LHCN-M2 (cell line): ENCODE data around the gene IPO7. TPM values are rescaled to one million over a fixed set of nuclear protein-coding genes. Genes with fewer than 3 reads are reported as not detected.
A peak's percentile ranks its signal among the peaks of the same experiment; 100 is the strongest.
"Not testable (repeated sequence)": the region's sequence is repeated elsewhere in the genome, so short reads cannot be mapped to it uniquely, and the experiment has no call there.

Source experiments
- DNase-seq: peaks from one replicate; pipeline ENCODE4 v3.0.0-alpha.2; 2012; ENCODE audit warnings: low read depth
- polyA plus RNA-seq: library from polyadenylated mRNA; unstranded; fragments of >200 nt; gene quantifications from one replicate; pipeline ENCODE4 v1.2.1, GENCODE V29; 2012; ENCODE audit warnings: missing spikeins
- total RNA-seq: library from RNA; depleted of rRNA; stranded (reverse); fragments of >200 nt; gene quantifications from 2 replicates; pipeline ENCODE4 v1.2.3, GENCODE V29; 2014; rRNA removed

The IPO7 gene
- 153 and 173 TPM in 2 replicates for total RNA-seq
- 36.8 TPM for polyA plus RNA-seq

- DNase-seq = peak; percentile 91
Measured at GRCh38 chr11:9384535-9385326, at the start of gene IPO7. Gene IPO7 (plus strand): TSS chr11:9384652. CDS start chr11:9384764, 112 bp downstream.

DNA sequence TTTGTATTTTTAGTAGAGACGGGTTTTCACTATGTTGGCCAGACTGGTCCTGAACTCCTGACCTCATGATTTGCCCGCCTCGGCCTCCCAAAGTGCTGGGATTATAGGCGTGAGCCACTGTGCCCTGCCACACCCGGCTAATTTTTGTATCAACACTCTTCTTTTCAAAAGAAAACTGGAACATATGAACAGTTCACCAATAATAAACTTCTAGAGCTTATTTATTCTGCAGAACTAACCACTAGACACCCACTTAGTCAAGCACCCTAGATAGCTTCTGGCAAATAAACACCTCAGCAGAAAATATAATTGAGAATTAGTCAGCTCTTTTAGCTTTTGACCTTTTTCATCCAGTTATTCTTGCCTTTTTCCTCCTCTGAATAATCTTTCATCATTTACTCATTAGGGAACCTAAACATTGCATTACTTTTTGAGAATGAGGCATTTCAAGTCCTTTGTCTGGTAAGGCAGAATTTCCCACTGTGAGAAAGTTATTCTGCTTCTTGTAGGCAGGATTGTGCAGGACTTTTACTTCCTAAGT is 42.7 kb upstream of the IPO7 start:
- no peak for DNase-seq

- DNase-seq = no peak
Measured at GRCh38 chr11:9344061-9344680, 40.3 kb upstream of the IPO7 start.

GRCh38 chr11:9347100-9347499 is 37.4 kb upstream of the IPO7 start:
- no peak for DNase-seq

DNA sequence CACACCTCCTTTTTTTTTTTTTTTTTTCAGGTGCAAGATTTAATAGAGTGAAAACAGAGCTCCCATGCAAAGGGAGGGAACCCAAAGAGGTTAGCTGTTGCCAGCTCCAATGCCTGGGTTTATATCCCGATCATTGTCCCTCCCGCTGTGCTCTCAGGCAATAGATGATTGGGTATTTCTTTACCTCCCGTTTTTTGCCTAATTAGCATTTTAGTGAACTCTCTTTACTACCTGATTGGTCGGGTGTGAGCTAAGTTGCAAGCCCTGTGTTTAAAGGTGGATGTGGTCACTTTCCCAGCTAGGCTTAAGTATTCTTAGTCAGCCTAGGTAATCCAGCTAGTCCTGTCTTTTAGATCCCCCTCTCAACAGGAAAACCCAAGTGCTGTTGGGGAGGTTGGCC is 36.7 kb upstream of the IPO7 start:
- not testable (repeated sequence) for DNase-seq

GRCh38 chr11:9351321-9351881 is 33.1 kb upstream of the IPO7 start:
- DNase-seq = no peak

DNA sequence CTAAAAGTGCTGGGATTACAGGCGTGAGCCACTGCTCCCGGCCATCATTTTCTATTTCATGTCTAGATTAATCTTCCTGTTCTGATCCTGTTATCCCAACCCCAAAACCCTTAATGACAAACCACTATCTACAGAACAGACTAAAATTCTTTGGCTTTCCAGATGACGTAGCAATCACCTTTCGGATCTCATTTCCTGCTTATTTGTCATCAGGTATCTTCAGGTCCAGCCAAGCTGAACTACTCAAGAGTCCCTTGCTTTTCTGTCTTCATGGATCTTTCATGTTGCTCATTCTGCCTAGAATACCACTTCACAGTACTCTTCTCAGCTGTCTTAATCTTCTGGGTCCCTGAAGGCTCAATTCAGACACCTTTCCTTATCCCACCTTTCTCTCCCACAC is 27.4 kb upstream of the IPO7 start:
- no peak for DNase-seq

DNA sequence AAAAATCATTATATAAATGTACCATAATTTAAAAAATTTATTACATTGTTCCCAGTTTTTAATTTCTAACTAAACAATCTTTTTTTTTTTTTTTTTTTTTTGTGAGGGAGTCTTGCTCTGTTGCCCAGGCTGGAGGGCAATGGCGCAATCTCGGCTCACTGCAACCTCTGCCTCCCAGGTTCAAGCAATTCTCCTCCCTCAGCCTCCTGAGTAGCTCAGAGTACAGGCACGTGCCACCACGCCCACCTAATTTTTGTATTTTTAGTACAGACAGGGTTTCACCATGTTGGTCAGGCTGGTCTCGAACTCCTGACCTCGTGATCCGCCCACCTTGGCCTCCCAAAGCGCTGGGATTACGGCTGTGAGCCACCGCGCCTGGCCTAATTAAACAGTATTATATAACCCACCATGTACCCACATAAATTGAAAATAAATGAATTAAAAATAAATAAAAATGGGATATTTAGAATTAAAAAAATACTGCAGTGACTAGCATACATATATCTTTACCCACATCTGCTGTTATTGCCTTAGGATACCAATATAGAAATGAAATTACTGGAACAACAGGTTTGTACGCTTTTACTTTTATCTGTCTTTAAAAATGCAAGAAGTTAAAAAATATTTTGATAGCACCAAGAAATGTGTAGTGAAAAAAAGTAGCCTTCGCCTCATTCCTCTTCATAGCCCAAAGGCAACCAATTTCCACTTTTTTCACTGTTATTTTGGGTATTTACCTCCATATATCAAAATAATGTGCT is 23.4 kb upstream of the IPO7 start:
- DNase-seq = not testable (repeated sequence)

- DNase-seq = no peak
Measured at GRCh38 chr11:9362393-9362863, 22.0 kb upstream of the IPO7 start.

- peak; percentile 96 for DNase-seq
Measured at GRCh38 chr11:9363954-9364912, 20.2 kb upstream of the IPO7 start.

DNA sequence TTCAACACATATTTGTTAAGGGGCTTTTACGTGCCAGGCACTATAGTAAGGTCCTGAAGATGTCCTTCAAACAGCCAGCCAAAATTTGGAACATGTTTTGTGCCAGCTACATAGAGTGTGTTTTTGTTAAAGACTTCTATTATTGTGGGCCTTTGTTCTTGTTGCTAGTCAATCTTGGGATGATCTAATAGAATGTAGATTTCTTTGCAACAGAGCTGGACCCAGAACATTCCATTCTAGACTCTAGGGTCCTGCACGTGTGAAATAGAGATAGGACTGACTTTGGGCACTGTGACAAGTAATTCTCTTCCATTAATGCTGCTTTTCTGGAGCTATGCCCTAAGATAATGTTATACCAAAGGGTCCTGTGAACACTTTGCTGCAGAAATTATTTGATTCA is 16.9 kb upstream of the IPO7 start:
- no peak for DNase-seq

- no peak for DNase-seq
Measured at GRCh38 chr11:9377036-9377435, 7.4 kb upstream of the IPO7 start.

DNA sequence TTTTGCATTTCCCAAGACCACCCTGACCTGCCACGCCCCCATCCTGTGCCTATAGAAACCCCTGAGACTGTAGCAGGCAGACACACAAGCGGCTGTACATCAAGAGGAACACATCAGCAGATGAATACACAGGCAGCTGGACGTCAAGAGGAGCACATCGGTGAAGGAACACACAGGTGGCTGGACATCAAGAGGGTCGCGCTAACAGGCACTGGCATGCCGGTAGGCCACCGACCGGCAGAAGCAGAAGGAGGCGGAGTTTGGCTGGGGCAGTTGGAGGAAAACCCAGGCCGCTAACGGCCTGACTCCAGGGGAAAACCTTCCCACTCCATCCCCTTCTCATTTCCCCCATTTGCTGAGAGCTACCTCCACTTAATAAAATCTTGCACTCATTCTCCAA is 5.4 kb upstream of the IPO7 start:
- no peak for DNase-seq

DNA sequence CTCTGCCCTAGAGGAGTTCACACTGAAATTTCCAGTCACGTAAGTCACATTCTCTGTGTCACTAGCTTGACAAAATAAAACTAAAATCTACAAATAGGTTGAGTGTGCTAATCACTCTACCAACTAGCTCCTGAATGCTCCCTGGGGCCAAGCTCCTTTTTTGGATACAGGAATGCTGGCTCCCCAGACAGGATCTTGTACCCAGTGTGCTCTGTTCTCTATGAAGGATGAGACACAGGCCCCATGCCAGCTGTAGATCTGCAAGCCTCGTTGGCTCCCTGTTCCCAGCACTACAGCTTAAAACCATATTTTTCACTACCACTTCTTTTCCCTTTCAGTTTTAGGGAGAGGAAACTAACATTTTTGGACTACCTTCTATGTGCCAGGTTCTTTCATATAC is 3.7 kb upstream of the IPO7 start:
- DNase-seq = no peak

DNA sequence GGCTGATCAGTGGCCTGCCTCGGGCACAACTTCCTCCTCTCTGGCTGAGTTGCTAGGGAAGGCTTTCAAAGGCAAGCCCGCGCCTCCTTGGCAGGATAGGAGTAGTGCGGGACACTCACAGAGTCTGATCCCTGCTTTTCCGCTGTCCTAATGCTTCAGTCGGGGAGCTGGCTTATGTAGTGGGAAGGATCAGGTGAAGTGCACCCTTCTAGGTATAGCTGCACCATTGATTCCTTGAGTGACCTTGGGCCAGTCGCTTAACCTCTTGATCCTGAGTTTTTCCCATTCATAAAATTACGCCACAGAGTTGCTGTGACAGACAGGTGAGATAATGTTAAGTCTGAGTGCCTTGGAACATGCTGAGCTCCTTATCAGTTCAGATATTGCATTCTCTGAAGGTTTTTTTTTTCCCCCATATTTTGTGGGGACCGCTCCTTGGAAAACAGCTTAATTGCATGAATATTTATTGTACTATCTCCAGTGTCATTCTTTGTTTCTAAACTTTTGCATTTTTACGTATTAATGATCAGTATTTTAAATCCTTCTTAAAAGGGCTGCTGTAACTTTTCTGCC is 961 bp downstream of the IPO7 start:
- DNase-seq = no peak

GRCh38 chr11:9386086-9386485 is 1.6 kb downstream of the IPO7 start:
- DNase-seq = no peak

GRCh38 chr11:9386901-9387300 is 2.4 kb downstream of the IPO7 start:
- DNase-seq = no peak

GRCh38 chr11:9396310-9396709 is 11.9 kb downstream of the IPO7 start:
- no peak for DNase-seq

DNA sequence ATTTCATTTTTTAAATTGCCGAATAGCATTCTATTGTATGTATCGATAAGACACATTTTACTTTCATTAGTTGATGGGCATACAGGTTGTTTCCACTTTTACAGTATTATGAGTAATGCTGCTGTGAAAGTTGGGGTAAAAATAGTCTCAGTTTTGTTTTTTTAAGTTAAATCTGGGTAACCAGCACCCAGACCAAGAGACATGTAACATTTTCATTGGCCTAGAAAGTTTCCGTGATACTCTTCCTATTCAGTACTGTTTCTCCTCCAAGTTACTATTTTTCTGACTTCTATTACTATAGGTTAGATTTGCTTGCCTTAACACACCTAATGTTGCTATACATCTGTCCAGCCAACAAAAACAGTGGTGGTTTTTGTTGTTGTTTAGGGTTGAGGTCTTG is 12.3 kb downstream of the IPO7 start:
- no peak for DNase-seq
